Panc1 (cell line): ENCODE data around the gene CFAP97D1. TPM values are rescaled to one million over a fixed set of nuclear protein-coding genes. Genes with fewer than 3 reads are reported as not detected.

ENCODE experiments used
- ATAC-seq: fragments of 200-7000 bp; cut with Tn5 transposase; 2 replicates; pipeline ENCODE4 v1.9.1; 2020; ENCODE audit warnings: mild to moderate bottlenecking, moderate library complexity
- BruUV-seq: library from RNA; stranded (reverse); fragments of 400-500 nt; replicated peaks from 2 replicates; lab custom pipeline; 2021; lab: Mats Ljungman, UMichigan
- CTCF ChIA-PET: fragments of 300-600 bp; sonication (Branson Sonifier 250); formaldehyde crosslinking; loops from one replicate; lab custom pipeline; 2022; ENCODE audit warnings: antibody characterized with exemption; lab: Charles Lee
- POLR2A ChIA-PET: fragments of 300-600 bp; sonication (Branson Sonifier 250); formaldehyde crosslinking; loops from one replicate; lab custom pipeline; 2022; ENCODE audit warnings: antibody characterized with exemption; lab: Charles Lee
- DNase-seq: peaks from one replicate; pipeline ENCODE4 v3.0.0-alpha.2; 2010; ENCODE audit warnings: low read depth, low spot score
- H3K27ac ChIP-seq: 2 replicates; pipeline ENCODE4 v1.5.1; 2011; ENCODE audit warnings: mild to moderate bottlenecking, low read length, inconsistent platforms
- H3K27me3 ChIP-seq: fragments of 200-500 bp; sonication (Bioruptor generic); 2 replicates; pipeline ENCODE4 v1.6.0; 2014; ENCODE audit warnings: low read length, inconsistent platforms; ENCODE audit not compliant: control insufficient read depth, insufficient read depth
- H3K36me3 ChIP-seq: fragments of 200-500 bp; sonication (Bioruptor generic); 2 replicates; pipeline ENCODE4 v1.5.1; 2014; ENCODE audit warnings: inconsistent platforms, mild to moderate bottlenecking, low read length, moderate library complexity; ENCODE audit not compliant: control insufficient read depth, insufficient read depth
- H3K4me1 ChIP-seq: 2 replicates; pipeline ENCODE4 v1.5.1; 2011; ENCODE audit warnings: inconsistent platforms, mild to moderate bottlenecking, low read length, moderate library complexity; ENCODE audit not compliant: control insufficient read depth, insufficient read depth
- H3K4me3 ChIP-seq, 2 experiments: 2 replicates each; pipeline ENCODE4 v1.5.1; 2011 to 2012; ENCODE audit warnings: low read depth in 2 of 2, low read length in 2 of 2, mild to moderate bottlenecking in 2 of 2, inconsistent platforms in 1 of 2, moderate library complexity in 1 of 2
- H3K9me3 ChIP-seq: fragments of 200-500 bp; sonication (Bioruptor generic); 2 replicates; pipeline ENCODE4 v1.5.1; 2014; ENCODE audit warnings: low read depth, mild to moderate bottlenecking, inconsistent platforms, low read length, moderate library complexity; ENCODE audit not compliant: control insufficient read depth, insufficient read depth
- POLR2AphosphoS5 ChIP-seq: IDR thresholded peaks from 2 replicates; pipeline ENCODE4 v1.6.1; 2012; ENCODE audit warnings: mild to moderate bottlenecking, low read depth, low read length, moderate library complexity
- SIN3A ChIP-seq: IDR thresholded peaks from 2 replicates; pipeline ENCODE4 v1.6.1; 2012; ENCODE audit warnings: low read depth, mild to moderate bottlenecking, low read length, moderate library complexity, borderline replicate concordance; ENCODE audit not compliant: insufficient read depth
- TCF7L2 ChIP-seq: IDR thresholded peaks from 2 replicates; pipeline ENCODE4 v1.6.1; 2011; ENCODE audit warnings: mild to moderate bottlenecking, low read depth, low read length, inconsistent platforms
- in situ Hi-C: cut with HindIII; loops from 2 replicates; pipeline ENCODE4 v1.10.0; 2016; ENCODE audit warnings: low sequenced_read_pairs, low pct_unique_long_range_greater_than_20kb
- intact Hi-C: fragments of 100-400 bp; cut with micrococcal nuclease; formaldehyde crosslinking; loops from one replicate; pipeline ENCODE4 v1.10.0; 2022; ENCODE audit not compliant: unreplicated experiment
- total RNA-seq: library from RNA; stranded (reverse); gene quantifications from one replicate; pipeline ENCODE4 v1.2.1, GENCODE V29; 2021; ENCODE audit not compliant: unreplicated experiment
- TF ChIP-seq, protein P1 (sequence below): fragments of 450-650 bp; IDR thresholded peaks from 2 replicates; pipeline ENCODE4 v1.5.1; 2017; ENCODE audit warnings: mild to moderate bottlenecking
- TF ChIP-seq, protein P2 (sequence below), 2 experiments: IDR thresholded peaks; 2 replicates each; pipeline ENCODE4 v1.6.1; 2011 to 2012; ENCODE audit warnings: low read depth in 2 of 2, control low read depth in 1 of 2, low read length in 1 of 2, mild to moderate bottlenecking in 1 of 2, moderate library complexity in 1 of 2; ENCODE audit not compliant: insufficient read depth in 1 of 2

Gene CFAP97D1
- total RNA-seq, 1 experiment from 2014 or later = not detected

DNA sequence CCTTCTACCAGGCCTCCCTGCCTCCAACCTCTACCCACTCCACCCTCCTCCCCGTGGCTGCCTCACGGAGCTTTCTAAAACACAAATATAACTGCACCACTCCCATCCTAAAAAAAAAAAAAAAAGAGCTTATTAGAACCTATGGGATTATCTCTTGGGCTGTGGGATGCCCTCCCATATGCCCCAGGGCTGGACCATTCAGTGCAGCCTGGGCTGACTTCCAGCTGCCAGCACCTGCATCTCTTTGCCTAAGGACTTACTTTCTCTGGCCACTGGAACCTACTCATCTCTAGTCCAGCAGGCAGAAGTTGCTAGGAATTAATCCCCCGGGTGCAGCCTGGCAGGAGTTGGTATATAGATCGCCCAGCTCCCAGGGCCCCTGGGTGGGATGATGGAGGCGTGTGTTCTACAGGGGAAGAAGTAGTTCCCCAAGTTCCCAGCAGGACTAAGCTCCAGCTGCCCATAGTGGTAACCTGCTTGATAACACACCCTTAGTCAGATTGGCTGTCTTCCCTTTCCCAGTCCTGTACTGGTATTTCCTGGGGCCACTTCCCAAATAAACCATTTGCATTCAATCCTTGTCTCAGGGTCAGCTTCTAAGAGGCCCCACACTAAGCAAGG is 42.4 kb downstream of the CFAP97D1 start:
- no peaks in the 10 kb centered on the region for H3K9me3 ChIP-seq
- H3K27ac ChIP-seq = no peak overlapping the region
- no peak for DNase-seq
- POLR2A ChIA-PET = no interaction called here
- no TSS peak for BruUV-seq
- H3K4me3 ChIP-seq = no peak overlapping the region
- in situ Hi-C loops (no loop called here), intact Hi-C loops (no loop called here)
- CTCF ChIA-PET = no interaction called here
- no peaks in the 10 kb centered on the region for H3K4me1 ChIP-seq
- ATAC-seq = no peak
- no peaks in the 10 kb centered on the region for H3K27me3 ChIP-seq
- H3K36me3 ChIP-seq = no peaks in the 10 kb centered on the region
- TF ChIP-seq, protein P1, sequence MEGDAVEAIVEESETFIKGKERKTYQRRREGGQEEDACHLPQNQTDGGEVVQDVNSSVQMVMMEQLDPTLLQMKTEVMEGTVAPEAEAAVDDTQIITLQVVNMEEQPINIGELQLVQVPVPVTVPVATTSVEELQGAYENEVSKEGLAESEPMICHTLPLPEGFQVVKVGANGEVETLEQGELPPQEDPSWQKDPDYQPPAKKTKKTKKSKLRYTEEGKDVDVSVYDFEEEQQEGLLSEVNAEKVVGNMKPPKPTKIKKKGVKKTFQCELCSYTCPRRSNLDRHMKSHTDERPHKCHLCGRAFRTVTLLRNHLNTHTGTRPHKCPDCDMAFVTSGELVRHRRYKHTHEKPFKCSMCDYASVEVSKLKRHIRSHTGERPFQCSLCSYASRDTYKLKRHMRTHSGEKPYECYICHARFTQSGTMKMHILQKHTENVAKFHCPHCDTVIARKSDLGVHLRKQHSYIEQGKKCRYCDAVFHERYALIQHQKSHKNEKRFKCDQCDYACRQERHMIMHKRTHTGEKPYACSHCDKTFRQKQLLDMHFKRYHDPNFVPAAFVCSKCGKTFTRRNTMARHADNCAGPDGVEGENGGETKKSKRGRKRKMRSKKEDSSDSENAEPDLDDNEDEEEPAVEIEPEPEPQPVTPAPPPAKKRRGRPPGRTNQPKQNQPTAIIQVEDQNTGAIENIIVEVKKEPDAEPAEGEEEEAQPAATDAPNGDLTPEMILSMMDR = no peak
- no peak for TF ChIP-seq POLR2AphosphoS5
- no peak for TF ChIP-seq TCF7L2
- TF ChIP-seq SIN3A = no peak
- TF ChIP-seq, protein P2, sequence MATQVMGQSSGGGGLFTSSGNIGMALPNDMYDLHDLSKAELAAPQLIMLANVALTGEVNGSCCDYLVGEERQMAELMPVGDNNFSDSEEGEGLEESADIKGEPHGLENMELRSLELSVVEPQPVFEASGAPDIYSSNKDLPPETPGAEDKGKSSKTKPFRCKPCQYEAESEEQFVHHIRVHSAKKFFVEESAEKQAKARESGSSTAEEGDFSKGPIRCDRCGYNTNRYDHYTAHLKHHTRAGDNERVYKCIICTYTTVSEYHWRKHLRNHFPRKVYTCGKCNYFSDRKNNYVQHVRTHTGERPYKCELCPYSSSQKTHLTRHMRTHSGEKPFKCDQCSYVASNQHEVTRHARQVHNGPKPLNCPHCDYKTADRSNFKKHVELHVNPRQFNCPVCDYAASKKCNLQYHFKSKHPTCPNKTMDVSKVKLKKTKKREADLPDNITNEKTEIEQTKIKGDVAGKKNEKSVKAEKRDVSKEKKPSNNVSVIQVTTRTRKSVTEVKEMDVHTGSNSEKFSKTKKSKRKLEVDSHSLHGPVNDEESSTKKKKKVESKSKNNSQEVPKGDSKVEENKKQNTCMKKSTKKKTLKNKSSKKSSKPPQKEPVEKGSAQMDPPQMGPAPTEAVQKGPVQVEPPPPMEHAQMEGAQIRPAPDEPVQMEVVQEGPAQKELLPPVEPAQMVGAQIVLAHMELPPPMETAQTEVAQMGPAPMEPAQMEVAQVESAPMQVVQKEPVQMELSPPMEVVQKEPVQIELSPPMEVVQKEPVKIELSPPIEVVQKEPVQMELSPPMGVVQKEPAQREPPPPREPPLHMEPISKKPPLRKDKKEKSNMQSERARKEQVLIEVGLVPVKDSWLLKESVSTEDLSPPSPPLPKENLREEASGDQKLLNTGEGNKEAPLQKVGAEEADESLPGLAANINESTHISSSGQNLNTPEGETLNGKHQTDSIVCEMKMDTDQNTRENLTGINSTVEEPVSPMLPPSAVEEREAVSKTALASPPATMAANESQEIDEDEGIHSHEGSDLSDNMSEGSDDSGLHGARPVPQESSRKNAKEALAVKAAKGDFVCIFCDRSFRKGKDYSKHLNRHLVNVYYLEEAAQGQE (IDR thresholded peaks at IDR 0.05; ENCODE audit: insufficient read depth in 1 of 2, low read depth in 2 of 2, low read length in 1 of 2) = no peak

DNA sequence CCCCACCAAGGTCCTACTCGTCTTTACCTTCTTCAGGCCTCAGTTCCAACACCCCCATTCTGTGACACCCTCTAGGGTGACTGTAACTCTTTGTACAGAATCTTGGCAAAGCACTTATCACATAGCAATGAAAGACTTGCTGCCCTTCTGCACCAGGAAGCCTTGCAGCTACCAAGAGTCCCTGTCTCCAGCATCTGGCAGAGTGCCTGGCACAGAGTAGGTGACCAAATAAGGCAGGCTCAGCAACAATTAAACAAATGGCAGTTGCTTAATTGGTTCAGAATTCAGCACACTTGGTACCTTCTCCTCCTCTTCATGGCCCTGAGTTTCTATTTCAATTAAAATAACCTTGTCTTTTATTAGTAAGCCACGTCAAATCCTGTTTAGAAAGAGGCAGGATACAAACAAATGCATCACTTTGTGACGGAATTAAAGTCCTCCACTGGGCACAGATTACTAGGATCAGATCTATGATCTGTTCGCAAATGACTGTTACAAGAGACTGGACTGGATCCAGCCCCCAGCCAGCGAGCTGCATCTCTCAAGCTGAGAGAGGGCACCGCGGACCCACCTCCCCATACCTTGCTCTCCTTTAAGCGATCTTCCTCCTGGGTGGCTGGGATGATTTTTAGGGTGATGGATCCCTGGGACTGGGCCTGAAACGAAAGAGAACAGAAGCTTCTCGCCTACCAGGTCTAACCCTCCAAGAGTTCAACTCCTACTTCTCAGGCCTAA is 43.3 kb downstream of the CFAP97D1 start:
- H3K4me3 ChIP-seq = no peak overlapping the region
- H3K9me3 ChIP-seq = no peaks in the 10 kb centered on the region
- no peaks in the 10 kb centered on the region for H3K36me3 ChIP-seq
- TF ChIP-seq, protein P1 = no peak
- TF ChIP-seq SIN3A (no peak), TCF7L2 (no peak), POLR2AphosphoS5 (no peak)
- TF ChIP-seq, protein P2 (IDR thresholded peaks at IDR 0.05; ENCODE audit: insufficient read depth in 1 of 2, low read depth in 2 of 2, low read length in 1 of 2) = no peak
- intact Hi-C loops (no loop called here), in situ Hi-C loops (no loop called here)
- no peak overlapping the region for H3K27ac ChIP-seq
- CTCF ChIA-PET = no interaction called here
- H3K27me3 ChIP-seq = no peaks in the 10 kb centered on the region
- DNase-seq = no peak
- no TSS peak for BruUV-seq
- no peak for ATAC-seq
- no peaks in the 10 kb centered on the region for H3K4me1 ChIP-seq
- POLR2A ChIA-PET = no interaction called here
